HepG2 (cell line): ENCODE results near the gene CHID1. TPM values are rescaled to one million over a fixed set of nuclear protein-coding genes. Genes with fewer than 3 reads are reported as not detected.

Source experiments
- ATF2 ChIP-seq: sonication (generic); formaldehyde crosslinking; IDR thresholded peaks from 2 replicates; pipeline ENCODE4 v1.4.0; 2020; ENCODE audit warnings: missing genetic modification reagents
- CEBPG ChIP-seq: IDR thresholded peaks from 2 replicates; pipeline ENCODE4 v1.6.1; 2016
- FOXP4 ChIP-seq: sonication (generic); formaldehyde crosslinking; IDR thresholded peaks from 2 replicates; pipeline ENCODE4 v1.4.0; 2020; ENCODE audit warnings: missing genetic modification reagents
- HCFC1 ChIP-seq: fragments of 150-350 bp; IDR thresholded peaks from 2 replicates; pipeline ENCODE4 v1.6.1; 2014; ENCODE audit warnings: low read depth, low read length
- KLF13 ChIP-seq: sonication (generic); formaldehyde crosslinking; IDR thresholded peaks from 2 replicates; pipeline ENCODE4 v1.4.0; 2020; ENCODE audit warnings: mild to moderate bottlenecking, missing genetic modification reagents
- MED1 ChIP-seq: sonication (generic); formaldehyde crosslinking; IDR thresholded peaks from 2 replicates; pipeline ENCODE4 v1.4.0; 2020; ENCODE audit warnings: missing genetic modification reagents
- NFE2L1 ChIP-seq: sonication (generic); formaldehyde crosslinking; IDR thresholded peaks from 2 replicates; pipeline ENCODE4 v1.4.0; 2020; ENCODE audit warnings: missing genetic modification reagents, mild to moderate bottlenecking, borderline replicate concordance
- NRL ChIP-seq: sonication (generic); formaldehyde crosslinking; IDR thresholded peaks from 2 replicates; pipeline ENCODE4 v1.5.0; 2020; ENCODE audit warnings: missing genetic modification reagents, mild to moderate bottlenecking, moderate library complexity, borderline replicate concordance
- PAX8 ChIP-seq: sonication (generic); formaldehyde crosslinking; IDR thresholded peaks from 2 replicates; pipeline ENCODE4 v1.8.0; 2022; ENCODE audit warnings: mild to moderate bottlenecking, missing genetic modification reagents, borderline replicate concordance
- RAD21 ChIP-seq: fragments of 450-650 bp; formaldehyde crosslinking; IDR thresholded peaks from 2 replicates; pipeline ENCODE4 v1.5.0; 2020; ENCODE audit warnings: mild to moderate bottlenecking
- RARA ChIP-seq: IDR thresholded peaks from 2 replicates; pipeline ENCODE4 v1.6.1; 2016; ENCODE audit warnings: missing genetic modification reagents, missing compliant biosample characterization
- SP4 ChIP-seq: sonication (generic); formaldehyde crosslinking; IDR thresholded peaks from 2 replicates; pipeline ENCODE4 v1.8.1; 2023; ENCODE audit warnings: mild to moderate bottlenecking, missing genetic modification reagents
- TCF12 ChIP-seq, 2 experiments: fragments of 450-650 bp in 1 of 2; sonication (generic) in 1 of 2; formaldehyde crosslinking in 1 of 2; IDR thresholded peaks; 2 replicates each; pipeline versions ENCODE4 v1.6.1 to v1.8.0; 2017 to 2022; ENCODE audit warnings: antibody characterized with exemption in 1 of 2, mild to moderate bottlenecking in 1 of 2, missing genetic modification reagents in 1 of 2, moderate library complexity in 1 of 2
- TFAP4 ChIP-seq: sonication (generic); IDR thresholded peaks from 2 replicates; pipeline ENCODE4 v1.6.1; 2016; ENCODE audit warnings: low read depth, borderline replicate concordance
- YY1 ChIP-seq: IDR thresholded peaks from 2 replicates; pipeline ENCODE4 v1.6.1; 2011; ENCODE audit warnings: low read length, low read depth, moderate library complexity, mild to moderate bottlenecking; ENCODE audit not compliant: insufficient read depth, insufficient replicate concordance
- ZFP36 ChIP-seq: fragments of 150-350 bp; IDR thresholded peaks from 2 replicates; pipeline ENCODE4 v1.6.1; 2018; ENCODE audit warnings: borderline replicate concordance, low read length, low read depth; ENCODE audit not compliant: partially characterized antibody
- ZFP82 ChIP-seq: sonication (generic); formaldehyde crosslinking; IDR thresholded peaks from 2 replicates; pipeline ENCODE4 v1.5.1; 2020; ENCODE audit warnings: mild to moderate bottlenecking, missing genetic modification reagents, borderline replicate concordance
- ZNF441 ChIP-seq: sonication (generic); formaldehyde crosslinking; IDR thresholded peaks from 2 replicates; pipeline ENCODE4 v1.7.0; 2021; ENCODE audit warnings: missing genetic modification reagents, borderline replicate concordance
- polyA plus RNA-seq, 8 experiments: library from polyadenylated mRNA; depleted of rRNA in 3 of 8; stranded (reverse) in 7 of 8; unstranded in 1 of 8; fragments of >200 nt; fragmentation: Illumina TruSeq in 4 of 8; extraction: Trizol in 4 of 8; gene quantifications; 2 replicates each; pipeline versions ENCODE4 v1.2.1 to v1.2.3, GENCODE V29; 2011 to 2016; ENCODE audit warnings: low read depth in 4 of 8, missing spikeins in 1 of 8, mixed read lengths in 1 of 8; ENCODE audit not compliant: insufficient read depth in 1 of 8
- total RNA-seq, 5 experiments: library from RNA; depleted of rRNA; stranded (reverse); fragments of >200 nt; fragmentation: Illumina TruSeq; extraction: Trizol; gene quantifications; 2 replicates each; pipeline ENCODE4 v1.2.3, GENCODE V29; 2016; ENCODE audit warnings: low read depth in 1 of 5
- TF ChIP-seq, protein P1 (sequence below): sonication (generic); formaldehyde crosslinking; IDR thresholded peaks from 2 replicates; pipeline ENCODE4 v1.4.0; 2020; ENCODE audit warnings: missing genetic modification reagents
- TF ChIP-seq, protein P2 (sequence below): IDR thresholded peaks from 2 replicates; pipeline ENCODE4 v1.6.1; 2012; ENCODE audit warnings: low read length, improper control_type of control experiment

The CHID1 gene
- total and polyA plus RNA-seq, 2 of the 13 experiments (the other 11 are each of a cell fraction or from before 2014, with no cell fraction given), result 65.1 to 93.6 TPM

- TF ChIP-seq CEBPG (CRISPR knock-in tag) (no peak), MED1 (CRISPR knock-in tag) (no peak), SP4 (CRISPR knock-in tag) (no peak; the same call in 1 of the 2 replicates), ZNF441 (CRISPR knock-in tag) (no peak), KLF13 (CRISPR knock-in tag) (no peak), PAX8 (CRISPR knock-in tag) (no peak), RARA (peak; percentile 36), NRL (CRISPR knock-in tag) (peak; percentile 82), HCFC1 (no peak), FOXP4 (CRISPR knock-in tag) (0 out of 2 replicates have a peak, but pooled peaks have one; percentile 9), ATF2 (CRISPR knock-in tag) (no peak), ZFP82 (no peak), TFAP4 (peak; percentile 64; the same call in 1 of the 2 replicates), YY1 (no peak), TCF12 (IDR thresholded peaks at IDR 0.05) (no peak), TCF12 (CRISPR knock-in tag; IDR thresholded peaks at IDR 0.05) (no peak), ZFP36 (no peak), NFE2L1 (no peak), RAD21 (CRISPR knock-in tag) (no peak)
- TF ChIP-seq, protein P1, sequence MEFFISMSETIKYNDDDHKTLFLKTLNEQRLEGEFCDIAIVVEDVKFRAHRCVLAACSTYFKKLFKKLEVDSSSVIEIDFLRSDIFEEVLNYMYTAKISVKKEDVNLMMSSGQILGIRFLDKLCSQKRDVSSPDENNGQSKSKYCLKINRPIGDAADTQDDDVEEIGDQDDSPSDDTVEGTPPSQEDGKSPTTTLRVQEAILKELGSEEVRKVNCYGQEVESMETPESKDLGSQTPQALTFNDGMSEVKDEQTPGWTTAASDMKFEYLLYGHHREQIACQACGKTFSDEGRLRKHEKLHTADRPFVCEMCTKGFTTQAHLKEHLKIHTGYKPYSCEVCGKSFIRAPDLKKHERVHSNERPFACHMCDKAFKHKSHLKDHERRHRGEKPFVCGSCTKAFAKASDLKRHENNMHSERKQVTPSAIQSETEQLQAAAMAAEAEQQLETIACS (CRISPR knock-in tag), result no peak
- TF ChIP-seq, protein P2, sequence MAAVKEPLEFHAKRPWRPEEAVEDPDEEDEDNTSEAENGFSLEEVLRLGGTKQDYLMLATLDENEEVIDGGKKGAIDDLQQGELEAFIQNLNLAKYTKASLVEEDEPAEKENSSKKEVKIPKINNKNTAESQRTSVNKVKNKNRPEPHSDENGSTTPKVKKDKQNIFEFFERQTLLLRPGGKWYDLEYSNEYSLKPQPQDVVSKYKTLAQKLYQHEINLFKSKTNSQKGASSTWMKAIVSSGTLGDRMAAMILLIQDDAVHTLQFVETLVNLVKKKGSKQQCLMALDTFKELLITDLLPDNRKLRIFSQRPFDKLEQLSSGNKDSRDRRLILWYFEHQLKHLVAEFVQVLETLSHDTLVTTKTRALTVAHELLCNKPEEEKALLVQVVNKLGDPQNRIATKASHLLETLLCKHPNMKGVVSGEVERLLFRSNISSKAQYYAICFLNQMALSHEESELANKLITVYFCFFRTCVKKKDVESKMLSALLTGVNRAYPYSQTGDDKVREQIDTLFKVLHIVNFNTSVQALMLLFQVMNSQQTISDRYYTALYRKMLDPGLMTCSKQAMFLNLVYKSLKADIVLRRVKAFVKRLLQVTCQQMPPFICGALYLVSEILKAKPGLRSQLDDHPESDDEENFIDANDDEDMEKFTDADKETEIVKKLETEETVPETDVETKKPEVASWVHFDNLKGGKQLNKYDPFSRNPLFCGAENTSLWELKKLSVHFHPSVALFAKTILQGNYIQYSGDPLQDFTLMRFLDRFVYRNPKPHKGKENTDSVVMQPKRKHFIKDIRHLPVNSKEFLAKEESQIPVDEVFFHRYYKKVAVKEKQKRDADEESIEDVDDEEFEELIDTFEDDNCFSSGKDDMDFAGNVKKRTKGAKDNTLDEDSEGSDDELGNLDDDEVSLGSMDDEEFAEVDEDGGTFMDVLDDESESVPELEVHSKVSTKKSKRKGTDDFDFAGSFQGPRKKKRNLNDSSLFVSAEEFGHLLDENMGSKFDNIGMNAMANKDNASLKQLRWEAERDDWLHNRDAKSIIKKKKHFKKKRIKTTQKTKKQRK, result no peak
Measured at GRCh38 chr11:844693-845644, 65.6 kb downstream of the CHID1 start (continued).
